Kasumi-1 (cell line): Measurements from ENCODE around the gene DYSF.

Experiments used
- DNase-seq, 2 experiments: peaks; one replicate each; lab custom pipeline; 2025; lab: John Stamatoyannopoulos, UW

DYSF gene

GRCh38 chr2:71552861-71553301, 99.5 kb downstream of the DYSF start:
- no peak for DNase-seq

DNA sequence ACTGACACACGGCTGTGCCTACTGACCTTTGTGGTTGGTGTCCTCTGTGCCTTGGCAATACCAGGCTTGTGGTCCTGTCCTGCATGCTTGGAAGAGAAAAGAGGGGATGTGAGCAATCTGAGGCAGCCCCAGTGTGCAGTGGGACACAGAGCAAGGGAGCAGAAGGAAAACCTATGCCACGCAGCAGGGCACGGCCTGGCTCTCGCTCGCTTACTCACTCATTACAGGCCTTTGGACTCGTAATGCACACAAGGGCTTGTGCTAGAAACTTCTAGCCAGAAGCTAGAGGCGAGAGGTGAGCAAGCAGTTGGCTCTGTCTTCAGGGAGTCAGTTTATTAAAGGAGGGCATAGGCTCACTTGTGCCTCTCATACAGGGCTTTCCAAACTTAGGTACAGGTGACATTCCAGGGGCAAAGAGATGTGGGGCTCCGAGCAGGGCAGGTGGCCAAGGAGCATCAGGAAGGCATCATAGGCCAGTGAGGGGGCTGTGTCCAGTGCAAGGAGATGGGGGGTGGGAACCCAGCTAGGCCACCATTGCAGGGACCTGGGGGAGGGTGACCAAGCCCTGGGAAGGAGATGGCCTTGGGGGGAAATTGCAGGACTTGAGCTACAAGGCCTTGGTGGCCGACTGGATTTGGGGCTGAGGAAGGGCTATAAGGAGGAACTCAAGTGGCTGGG, 100.8 kb downstream of the DYSF start:
- DNase-seq = no peak

- DNase-seq = no peak
Observed at GRCh38 chr2:71554706-71555056, 101.3 kb downstream of the DYSF start.

GRCh38 chr2:71555798-71556454, 102.6 kb downstream of the DYSF start:
- no peak for DNase-seq

DNA sequence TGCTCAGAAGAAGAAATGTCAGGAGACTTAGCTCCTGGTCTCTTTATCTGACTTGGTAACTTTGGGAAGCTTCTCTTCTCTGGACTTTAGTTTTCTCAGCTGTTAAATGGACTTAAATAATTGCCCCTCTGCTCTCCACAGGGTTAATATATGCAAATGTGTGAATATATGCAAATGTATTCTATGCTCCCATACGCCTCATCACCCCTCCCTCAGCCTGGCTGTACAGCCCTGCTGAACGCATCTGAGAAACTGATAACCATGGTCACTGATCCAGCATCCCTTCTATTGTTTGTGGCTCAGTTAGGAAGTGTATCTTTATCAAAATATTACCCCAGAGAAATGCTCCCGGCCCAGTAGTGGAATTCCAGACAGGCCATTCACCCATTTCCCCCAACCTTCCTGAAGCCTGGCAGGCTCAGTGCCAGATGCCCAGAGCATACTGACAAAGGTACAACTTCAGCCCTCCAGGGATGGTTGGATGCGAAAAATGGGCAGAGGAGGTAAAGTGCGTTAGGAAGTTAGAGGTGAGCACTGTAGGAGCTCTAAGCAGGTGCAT, 103.4 kb downstream of the DYSF start:
- no peak for DNase-seq

GRCh38 chr2:71557321-71557720, 104.0 kb downstream of the DYSF start:
- no peak for DNase-seq

GRCh38 chr2:71558300-71559051, 105.1 kb downstream of the DYSF start:
- DNase-seq = no peak

GRCh38 chr2:71559080-71559827, 105.9 kb downstream of the DYSF start:
- no peak for DNase-seq

DNA sequence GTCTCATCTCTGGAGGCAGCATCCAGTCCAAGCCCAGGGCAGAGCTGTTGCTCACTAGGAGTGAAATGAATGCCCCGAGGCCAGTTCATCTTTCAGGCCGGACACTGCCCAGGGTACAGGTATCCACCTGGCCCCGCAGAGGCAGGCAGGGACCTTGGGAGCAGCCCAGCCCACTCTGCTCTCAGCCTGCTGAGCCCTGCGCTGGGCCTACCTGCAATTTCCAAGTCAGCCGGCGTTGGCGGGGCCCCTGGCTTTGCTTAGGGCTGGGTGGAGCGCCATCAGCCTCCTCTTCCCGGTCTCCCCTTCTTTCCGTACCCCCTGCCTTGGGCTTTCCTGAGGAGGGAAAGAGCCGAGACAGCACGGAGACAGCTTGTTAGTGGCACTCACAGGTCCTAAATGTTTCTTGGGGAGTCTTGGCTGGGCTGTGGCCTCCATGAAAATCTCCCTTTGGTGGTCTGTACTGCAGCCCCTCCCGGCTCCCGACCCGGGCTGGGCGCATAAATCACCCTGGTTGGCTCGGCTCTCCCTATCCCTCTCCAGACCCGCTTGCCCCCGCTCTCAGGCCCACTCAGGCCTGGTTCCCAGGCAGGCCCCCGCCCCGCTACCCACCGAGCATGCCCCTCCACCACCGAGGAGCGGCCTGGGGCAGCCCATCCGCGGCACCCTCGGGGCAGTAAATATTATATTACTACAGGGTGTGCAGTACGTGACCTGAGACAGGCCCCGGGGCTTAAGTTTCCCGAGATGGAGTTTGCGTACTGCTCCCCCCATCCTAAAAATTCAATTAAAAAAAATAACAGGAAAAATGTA, 106.7 kb downstream of the DYSF start:
- no peak for DNase-seq

GRCh38 chr2:71560638-71561011, 107.3 kb downstream of the DYSF start:
- DNase-seq = no peak

DNA sequence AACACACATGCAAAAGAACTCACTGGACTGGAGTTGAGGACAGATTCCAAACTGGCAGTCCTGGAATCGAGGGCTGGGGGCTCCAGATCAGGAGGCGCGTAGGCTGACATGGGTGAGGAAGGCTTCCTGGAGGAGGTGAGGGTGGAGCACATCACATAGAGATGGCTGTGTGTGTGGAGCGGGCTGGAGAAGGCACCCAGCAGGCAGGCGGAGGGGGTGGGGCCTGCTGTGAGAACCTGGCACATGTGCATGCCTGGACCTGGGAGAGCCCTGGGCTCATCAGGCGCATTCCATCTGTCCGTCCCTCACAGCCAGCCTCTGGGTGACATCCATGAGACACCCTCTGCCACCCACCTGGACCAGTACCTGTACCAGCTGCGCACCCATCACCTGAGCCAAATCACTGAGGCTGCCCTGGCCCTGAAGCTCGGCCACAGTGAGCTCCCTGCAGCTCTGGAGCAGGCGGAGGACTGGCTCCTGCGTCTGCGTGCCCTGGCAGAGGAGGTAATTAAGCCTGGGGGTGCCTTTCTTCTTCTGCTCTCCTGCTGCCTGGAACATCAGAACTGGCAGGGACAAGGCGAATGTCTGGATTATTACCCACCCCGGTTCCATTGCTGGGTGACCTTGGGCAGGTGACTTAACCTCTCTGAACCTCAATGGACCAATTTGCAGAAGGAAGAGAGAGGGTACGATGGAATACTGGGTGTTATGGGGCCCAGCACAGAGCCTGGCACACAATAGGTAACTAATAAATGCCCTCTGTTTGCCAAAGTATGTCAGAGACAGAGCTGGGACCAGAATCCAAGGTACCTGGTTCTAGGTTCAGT, 108.3 kb downstream of the DYSF start:
- no peak for DNase-seq

- no peak for DNase-seq
Observed at GRCh38 chr2:71562518-71562917, 109.2 kb downstream of the DYSF start.

- no peak for DNase-seq
Observed at GRCh38 chr2:71563872-71564271, 110.5 kb downstream of the DYSF start.

DNA sequence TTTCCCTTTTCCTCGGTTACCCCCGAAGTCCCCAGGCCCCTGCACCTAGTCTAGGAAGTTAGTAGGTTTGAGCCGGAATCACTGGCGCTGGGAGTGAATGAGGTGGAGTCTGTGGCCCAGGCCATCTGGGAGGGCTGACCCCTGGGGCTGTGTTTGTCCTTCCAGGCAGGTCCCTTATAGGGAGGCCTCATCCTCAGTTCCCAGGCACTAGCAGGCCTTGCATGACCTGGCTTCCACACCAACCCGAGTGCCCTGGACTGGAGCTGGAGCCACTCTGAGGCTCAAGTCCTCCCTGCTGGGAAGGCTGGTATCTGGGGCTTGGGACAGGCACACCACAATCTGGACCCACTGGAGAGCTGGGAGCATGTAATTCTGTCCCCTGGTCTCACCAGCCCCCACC, 111.0 kb downstream of the DYSF start:
- no peak for DNase-seq

DNA sequence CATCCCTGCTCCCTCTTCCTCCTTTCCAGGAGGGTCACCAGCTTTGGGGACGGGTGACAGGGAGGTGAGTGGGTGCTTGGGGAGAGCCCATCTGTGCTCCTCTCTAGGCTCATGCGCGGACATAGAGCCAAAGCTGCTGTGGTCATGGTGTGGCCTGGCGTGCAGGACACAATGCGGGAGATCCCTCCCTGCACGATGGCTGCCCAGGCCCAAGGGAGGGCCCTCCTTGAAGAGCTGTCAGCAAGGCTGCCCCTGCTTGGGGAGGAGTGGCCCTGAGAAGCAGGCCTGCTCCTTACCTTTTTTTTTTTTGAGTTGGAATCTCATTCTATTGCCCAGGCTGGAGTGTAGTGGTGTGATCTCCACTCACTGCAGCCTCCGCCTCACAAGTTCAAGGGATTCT, 111.4 kb downstream of the DYSF start:
- no peak for DNase-seq

GRCh38 chr2:71566372-71566771, 113.0 kb downstream of the DYSF start:
- DNase-seq = no peak

DNA sequence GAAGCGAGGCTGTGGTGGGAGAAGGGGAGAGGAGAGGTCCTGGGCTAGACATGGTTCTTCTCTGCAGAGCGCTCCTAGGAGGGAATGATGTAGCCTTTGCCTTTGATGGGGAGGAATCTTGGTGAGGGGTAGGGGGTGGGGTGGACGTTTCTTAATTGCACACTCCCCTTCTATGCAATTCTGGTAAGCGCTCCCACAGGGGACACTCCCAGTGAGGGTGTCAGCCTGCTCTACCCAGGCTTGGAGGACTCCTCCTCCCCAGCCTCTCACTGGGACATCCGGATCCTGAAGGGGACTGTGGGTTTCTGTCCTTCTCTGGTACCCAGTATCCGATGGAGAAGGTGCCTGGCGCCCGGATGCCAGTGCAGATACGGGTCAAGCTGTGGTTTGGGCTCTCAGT, 114.3 kb downstream of the DYSF start:
- DNase-seq = no peak

- no peak for DNase-seq
Observed at GRCh38 chr2:71568103-71568502, 114.7 kb downstream of the DYSF start.

GRCh38 chr2:71570511-71570910, 117.2 kb downstream of the DYSF start:
- no peak for DNase-seq

GRCh38 chr2:71570951-71571460, 117.6 kb downstream of the DYSF start:
- no peak for DNase-seq
